ENCODE measurements around the gene BZW2. TPM values are rescaled to one million over a fixed set of nuclear protein-coding genes. Genes with fewer than 3 reads are reported as not detected.

BZW2 gene
- total RNA-seq, 6 experiments from 2014 or later, result 9.6 to 25.3 (median 12.1) TPM

- no peak for DNase-seq
- Histone ChIP-seq H3K4me3 (no peak overlapping the region), H3K27me3 (no peaks in the 10 kb centered on the region), H3K36me3 (no peaks in the 10 kb centered on the region), H3K27ac (no peak overlapping the region), H3K9me3 (no peaks in the 10 kb centered on the region), H3K4me1 (peaks cover 0 to 8% (median 4%) of the 10 kb centered on the region in 4 donors)
- no peak for TF ChIP-seq CTCF (IDR thresholded peaks at IDR 0.05)
- TF ChIP-seq POLR2A (IDR thresholded peaks at IDR 0.05), result no peak
- intact Hi-C loops (cut with DNase I), result no loop called here
- 58% methylated on average over 2 of the region's 2 CpGs for WGBS (ENCODE audit: insufficient coverage, low coverage, low lambda C conversion rate, missing lambda C conversion rate)
- no peak for ATAC-seq
Observed at GRCh38 chr7:16647435-16647960, 1.5 kb downstream of the BZW2 start.

GRCh38 chr7:16648551-16648950, 2.6 kb downstream of the BZW2 start:
- H3K27me3 ChIP-seq, result no peaks in the 10 kb centered on the region
- ATAC-seq, result no peak
- H3K4me3 ChIP-seq, result no peak overlapping the region
- intact Hi-C loops (cut with DNase I), result no loop called here
- WGBS (ENCODE audit: insufficient coverage, low coverage, low lambda C conversion rate, missing lambda C conversion rate), result 70% methylated on average over 1 of the region's 1 CpG
- TF ChIP-seq CTCF (IDR thresholded peaks at IDR 0.05), result no peak
- no peak for TF ChIP-seq POLR2A (IDR thresholded peaks at IDR 0.05)
- H3K9me3 ChIP-seq, result no peaks in the 10 kb centered on the region
- peaks cover 0 to 8% (median 4%) of the 10 kb centered on the region in 4 donors for H3K4me1 ChIP-seq
- no peak for DNase-seq
- H3K36me3 ChIP-seq, result no peaks in the 10 kb centered on the region
- no peak overlapping the region for H3K27ac ChIP-seq

- no peaks in the 10 kb centered on the region for H3K36me3 ChIP-seq
- peaks cover 0 to 3% (median under 1%) of the 10 kb centered on the region in 4 donors for H3K4me1 ChIP-seq
- no peak overlapping the region for H3K4me3 ChIP-seq
- DNase-seq, result no peak
- no peak overlapping the region for H3K27ac ChIP-seq
- no peak for TF ChIP-seq CTCF (IDR thresholded peaks at IDR 0.05)
- TF ChIP-seq POLR2A (IDR thresholded peaks at IDR 0.05), result no peak
- ATAC-seq, result no peak
- no peaks in the 10 kb centered on the region for H3K9me3 ChIP-seq
- WGBS (ENCODE audit: insufficient coverage, low coverage, low lambda C conversion rate, missing lambda C conversion rate), result 85% methylated on average over 1 of the region's 1 CpG
- intact Hi-C loops (cut with DNase I), result no loop called here
- no peaks in the 10 kb centered on the region for H3K27me3 ChIP-seq
Observed at GRCh38 chr7:16649196-16649595, 3.2 kb downstream of the BZW2 start.

GRCh38 chr7:16650266-16650665, 4.3 kb downstream of the BZW2 start:
- WGBS (ENCODE audit: insufficient coverage, low coverage, low lambda C conversion rate, missing lambda C conversion rate), result 89% methylated on average over 2 of the region's 2 CpGs
- H3K27ac ChIP-seq, result no peak overlapping the region
- no peak for ATAC-seq
- TF ChIP-seq POLR2A (IDR thresholded peaks at IDR 0.05), result no peak
- no peak for TF ChIP-seq CTCF (IDR thresholded peaks at IDR 0.05)
- H3K4me3 ChIP-seq, result no peak overlapping the region
- no peak for DNase-seq
- no peaks in the 10 kb centered on the region for H3K4me1 ChIP-seq
- no peaks in the 10 kb centered on the region for H3K27me3 ChIP-seq
- intact Hi-C loops (cut with DNase I), result no loop called here
- H3K9me3 ChIP-seq, result no peaks in the 10 kb centered on the region
- no peaks in the 10 kb centered on the region for H3K36me3 ChIP-seq

Measured in right lobe of liver (tissue), 6 donors.